ENCODE measurements around the gene ONECUT1. TPM values are rescaled to one million over a fixed set of nuclear protein-coding genes. Genes with fewer than 3 reads are reported as not detected.

Gene ONECUT1
- polyA plus RNA-seq, 2 of the 4 experiments (the other 2 are of a cell fraction) = 0.05 to 0.36 TPM

DNA sequence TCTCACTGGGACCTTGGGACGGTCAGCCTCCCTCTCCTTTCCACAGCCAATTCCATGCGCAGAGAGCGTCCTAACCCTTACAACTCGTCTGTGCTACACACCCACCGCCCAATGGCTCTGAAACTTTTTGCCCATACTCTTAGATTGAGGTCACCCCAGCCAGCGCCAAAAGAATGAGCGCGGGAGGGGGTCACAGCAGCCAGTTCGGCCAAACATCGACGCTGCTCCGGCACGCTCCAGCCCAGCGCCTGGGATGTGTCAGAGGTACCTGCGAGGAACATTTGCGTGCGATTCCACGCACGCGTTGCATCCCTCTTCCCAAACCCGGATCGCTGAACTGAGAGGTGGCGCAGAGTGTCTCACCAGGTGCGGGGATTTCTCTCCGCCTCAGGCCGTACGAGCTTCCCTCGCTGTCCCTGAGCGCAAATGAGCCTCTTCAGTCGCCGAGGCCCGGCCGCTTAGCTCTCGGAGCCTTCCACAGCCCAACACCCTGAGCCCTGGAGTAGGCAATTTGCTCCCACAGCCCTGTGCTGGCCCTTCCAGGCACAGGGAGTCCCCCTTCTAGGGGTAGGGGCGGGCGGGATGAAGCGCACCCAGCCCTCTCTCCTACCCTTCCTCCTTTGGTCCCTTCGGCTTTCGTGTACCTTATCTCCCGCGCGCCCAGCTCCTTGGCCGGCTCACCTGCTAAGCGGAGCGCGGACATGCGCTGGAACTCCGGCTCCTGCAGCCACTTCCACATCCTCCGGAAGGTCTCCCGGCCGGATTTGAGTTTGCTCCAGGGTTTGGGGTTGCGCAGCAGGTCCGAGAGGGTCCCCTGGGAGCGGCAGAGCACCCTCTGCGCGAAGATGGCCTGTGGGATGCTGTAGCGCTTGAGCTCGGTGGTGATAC is 1.8 kb downstream of the ONECUT1 start (continued):
- TF ChIP-seq JUNB (IDR thresholded peaks at IDR 0.05) (no peak), FOXS1 (CRISPR knock-in tag; IDR thresholded peaks at IDR 0.05) (no peak), TFCP2L1 (CRISPR knock-in tag; IDR thresholded peaks at IDR 0.05) (no peak), NFE2L2 (conservative IDR thresholded peaks at IDR 0.05; ENCODE audit: low read length) (no peak)
- TF ChIP-seq, protein P1, sequence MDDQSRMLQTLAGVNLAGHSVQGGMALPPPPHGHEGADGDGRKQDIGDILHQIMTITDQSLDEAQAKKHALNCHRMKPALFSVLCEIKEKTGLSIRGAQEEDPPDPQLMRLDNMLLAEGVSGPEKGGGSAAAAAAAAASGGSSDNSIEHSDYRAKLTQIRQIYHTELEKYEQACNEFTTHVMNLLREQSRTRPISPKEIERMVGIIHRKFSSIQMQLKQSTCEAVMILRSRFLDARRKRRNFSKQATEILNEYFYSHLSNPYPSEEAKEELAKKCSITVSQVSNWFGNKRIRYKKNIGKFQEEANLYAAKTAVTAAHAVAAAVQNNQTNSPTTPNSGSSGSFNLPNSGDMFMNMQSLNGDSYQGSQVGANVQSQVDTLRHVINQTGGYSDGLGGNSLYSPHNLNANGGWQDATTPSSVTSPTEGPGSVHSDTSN (IDR thresholded peaks at IDR 0.05) = no peak

DNA sequence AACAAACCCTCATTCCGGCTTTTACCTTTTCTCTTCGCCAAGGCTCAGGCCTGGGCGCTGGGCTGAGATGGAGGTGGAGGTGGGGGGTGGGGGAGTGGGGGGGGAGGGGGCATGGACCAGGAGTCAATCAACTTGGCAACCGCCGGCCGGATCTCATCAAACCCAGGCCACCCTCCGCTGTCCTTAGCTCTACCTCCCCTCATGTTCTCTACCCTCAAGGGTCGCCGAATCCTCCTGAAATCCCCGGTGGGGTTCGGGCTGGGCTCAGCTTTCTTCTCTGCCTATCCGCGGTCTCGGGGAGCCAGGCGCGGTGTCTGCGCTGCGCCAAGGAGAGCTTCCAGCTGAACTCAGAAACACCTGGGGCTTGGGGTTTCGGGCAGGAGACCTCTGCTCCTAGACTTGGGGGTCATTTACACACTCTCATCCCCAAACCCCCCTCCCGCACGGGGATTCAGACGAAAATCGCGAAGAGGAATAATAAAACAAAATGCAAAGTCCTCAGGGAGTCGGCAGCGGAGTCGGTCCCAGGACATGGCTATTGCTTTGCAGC is 2.5 kb downstream of the ONECUT1 start:
- DNase-seq (ENCODE audit: low read depth in 1 of 2, low spot score in 1 of 2) (no peak), ATAC-seq (no peak), FAIRE-seq (no peak)
- no peak overlapping the region for H3K27ac ChIP-seq
- POLR2A ChIA-PET = no interaction called here
- H3K4me2 ChIP-seq = no peak overlapping the region
- H3K9me3 ChIP-seq = no peaks in the 10 kb centered on the region
- H3K4me3 ChIP-seq = no peak overlapping the region
- H3K4me1 ChIP-seq = peaks cover 10% of the 10 kb centered on the region; the same call in 2 of the 3 replicates
- 84% methylated on average over 25 of the region's 27 CpGs for WGBS (ENCODE audit: missing lambda C conversion rate)
- no peak for TF ChIP-seq KDM5A (IDR thresholded peaks at IDR 0.05)
- TF ChIP-seq CEBPB (IDR thresholded peaks at IDR 0.05) = no peak
- TF ChIP-seq RCOR1 (IDR thresholded peaks at IDR 0.05; ENCODE audit: low read depth, low read length) = no peak
- no peak for TF ChIP-seq MAZ (IDR thresholded peaks at IDR 0.05; ENCODE audit: borderline replicate concordance, low read depth, low read length)
- TF ChIP-seq SREBF2 (IDR thresholded peaks at IDR 0.05) = no peak
- TF ChIP-seq FOSB (CRISPR knock-in tag; IDR thresholded peaks at IDR 0.05) = no peak
- TF ChIP-seq ESRRA (IDR thresholded peaks at IDR 0.05; ENCODE audit: borderline replicate concordance, low read length) = no peak
- no peak for TF ChIP-seq ZSCAN20 (CRISPR knock-in tag; IDR thresholded peaks at IDR 0.05)
- CTCF ChIA-PET = interaction anchor here (0.6 to 1.3 kb wide), 3 partner anchors 8 to 410 kb away, joined by 3 to 7 read pairs (median 3); no protein-coding TSS in a partner anchor

DNA sequence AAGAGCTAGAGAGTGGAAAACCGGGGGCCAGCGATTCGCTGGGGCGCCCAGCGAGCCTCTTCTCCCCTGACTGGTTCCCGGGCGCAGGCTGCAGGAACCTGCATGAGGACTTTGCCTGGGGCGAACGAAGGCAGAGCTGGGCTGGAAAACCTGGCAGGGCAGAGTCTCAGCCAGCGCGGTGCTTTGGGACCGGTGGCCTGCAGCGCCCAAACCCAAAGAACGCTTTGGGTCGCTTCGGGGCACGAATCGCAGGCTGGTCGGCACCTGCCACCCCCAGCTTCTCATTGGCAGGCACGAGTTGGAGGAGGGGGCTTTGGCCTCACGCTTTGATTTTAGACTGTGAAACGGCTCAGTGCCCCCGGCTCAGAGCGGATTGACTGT is 3.0 kb downstream of the ONECUT1 start:
- DNase-seq (ENCODE audit: low read depth in 1 of 2, low spot score in 1 of 2) = no peak
- WGBS (ENCODE audit: missing lambda C conversion rate) = 76% methylated on average over 19 of the region's 24 CpGs
- H3K4me3 ChIP-seq = no peak overlapping the region
- FAIRE-seq = no peak
- peaks cover 10% of the 10 kb centered on the region; the same call in 2 of the 3 replicates for H3K4me1 ChIP-seq
- no peak for ATAC-seq
- H3K4me2 ChIP-seq = no peak overlapping the region
- H3K27ac ChIP-seq = no peak overlapping the region
- ChIA-PET POLR2A (no interaction called here), CTCF (interaction anchor here (1.1 to 1.3 kb wide), 2 partner anchors 10 to 410 kb away, joined by 3 to 7 read pairs; no protein-coding TSS in a partner anchor)
- no peak for TF ChIP-seq NFE2L2 (conservative IDR thresholded peaks at IDR 0.05; ENCODE audit: low read length)
- TF ChIP-seq POLR2AphosphoS2 (conservative IDR thresholded peaks at IDR 0.05; ENCODE audit: low read length) = no peak
- no peak for TF ChIP-seq JUNB (IDR thresholded peaks at IDR 0.05)
- TF ChIP-seq KDM5A (IDR thresholded peaks at IDR 0.05) = no peak
- TF ChIP-seq POLR2A (IDR thresholded peaks at IDR 0.05; ENCODE audit: low read length) = no peak
- no peak for TF ChIP-seq FOSL2 (IDR thresholded peaks at IDR 0.05)
- TF ChIP-seq FOSL2 (CRISPR knock-in tag; IDR thresholded peaks at IDR 0.05) = no peak
- TF ChIP-seq CEBPB (IDR thresholded peaks at IDR 0.05) = no peak
- TF ChIP-seq CBX2 (IDR thresholded peaks at IDR 0.05; ENCODE audit: borderline replicate concordance, low read depth) = no peak
- no peak for TF ChIP-seq RAD21 (conservative IDR thresholded peaks at IDR 0.05 in 1 of 2, IDR thresholded peaks at IDR 0.05 in 1 of 2)
- TF ChIP-seq NPAS2 (CRISPR knock-in tag; IDR thresholded peaks at IDR 0.05; ENCODE audit: borderline replicate concordance) = no peak
- TF ChIP-seq NR3C1 (IDR thresholded peaks at IDR 0.05) = no peak
- TF ChIP-seq, protein P2, sequence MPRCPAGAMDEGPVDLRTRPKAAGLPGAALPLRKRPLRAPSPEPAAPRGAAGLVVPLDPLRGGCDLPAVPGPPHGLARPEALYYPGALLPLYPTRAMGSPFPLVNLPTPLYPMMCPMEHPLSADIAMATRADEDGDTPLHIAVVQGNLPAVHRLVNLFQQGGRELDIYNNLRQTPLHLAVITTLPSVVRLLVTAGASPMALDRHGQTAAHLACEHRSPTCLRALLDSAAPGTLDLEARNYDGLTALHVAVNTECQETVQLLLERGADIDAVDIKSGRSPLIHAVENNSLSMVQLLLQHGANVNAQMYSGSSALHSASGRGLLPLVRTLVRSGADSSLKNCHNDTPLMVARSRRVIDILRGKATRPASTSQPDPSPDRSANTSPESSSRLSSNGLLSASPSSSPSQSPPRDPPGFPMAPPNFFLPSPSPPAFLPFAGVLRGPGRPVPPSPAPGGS (IDR thresholded peaks at IDR 0.05) = no peak
- no peak for TF ChIP-seq MAZ (IDR thresholded peaks at IDR 0.05; ENCODE audit: borderline replicate concordance, low read depth, low read length)
- no peak for TF ChIP-seq TFCP2L1 (CRISPR knock-in tag; IDR thresholded peaks at IDR 0.05)
- no peak for TF ChIP-seq MYC (IDR thresholded peaks at IDR 0.05; ENCODE audit: borderline replicate concordance, low read length)
- TF ChIP-seq SREBF2 (IDR thresholded peaks at IDR 0.05) = no peak
- TF ChIP-seq EP300 (IDR thresholded peaks at IDR 0.05) = no peak
- TF ChIP-seq MAFK (IDR thresholded peaks at IDR 0.05; ENCODE audit: partially characterized antibody) = no peak
- no peak for TF ChIP-seq HDAC2 (IDR thresholded peaks at IDR 0.05)
- TF ChIP-seq TP53 (CRISPR knock-in tag; IDR thresholded peaks at IDR 0.05) = no peak
- H3K9me3 ChIP-seq = no peaks in the 10 kb centered on the region
